ENCODE measurements around the gene SRGAP3.

The SRGAP3 gene

GRCh38 chr3:9113040-9113439, 136.4 kb downstream of the SRGAP3 start:
- Histone ChIP-seq H3K9ac (ENCODE audit: low read depth, low read length) (no peak overlapping the region), H3K4me1 (ENCODE audit: insufficient read depth, low read length) (no peaks in the 10 kb centered on the region), H3K9me3 (ENCODE audit: control insufficient read depth, insufficient read depth, low read length) (no peaks in the 10 kb centered on the region), H3K36me3 (ENCODE audit: insufficient read depth, low read length) (no peaks in the 10 kb centered on the region)

DNA sequence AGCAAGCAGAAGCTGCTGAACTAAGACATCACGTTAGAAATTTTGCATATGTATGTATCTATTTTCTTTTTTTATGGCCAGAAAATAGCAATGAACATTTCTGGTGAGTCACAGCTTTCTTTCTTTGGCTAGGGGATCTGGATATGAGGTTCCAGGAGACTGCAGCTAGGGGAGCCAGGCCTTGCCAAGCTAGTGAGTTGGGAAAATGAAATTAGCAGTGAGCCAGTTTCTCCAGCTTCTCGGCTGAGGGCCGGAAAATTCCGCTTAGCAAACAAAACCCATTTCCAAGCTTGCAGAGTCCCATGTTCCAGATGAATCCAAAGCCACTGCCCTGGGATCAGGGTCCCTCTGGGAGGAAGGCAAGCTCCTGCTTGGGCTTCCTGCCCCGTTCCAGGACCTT, 137.6 kb downstream of the SRGAP3 start:
- H3K9me3 ChIP-seq (ENCODE audit: control insufficient read depth, insufficient read depth, low read length): no peaks in the 10 kb centered on the region
- H3K36me3 ChIP-seq (ENCODE audit: insufficient read depth, low read length): no peaks in the 10 kb centered on the region
- no peaks in the 10 kb centered on the region for H3K4me1 ChIP-seq (ENCODE audit: insufficient read depth, low read length)
- H3K9ac ChIP-seq (ENCODE audit: low read depth, low read length): no peak overlapping the region

DNA sequence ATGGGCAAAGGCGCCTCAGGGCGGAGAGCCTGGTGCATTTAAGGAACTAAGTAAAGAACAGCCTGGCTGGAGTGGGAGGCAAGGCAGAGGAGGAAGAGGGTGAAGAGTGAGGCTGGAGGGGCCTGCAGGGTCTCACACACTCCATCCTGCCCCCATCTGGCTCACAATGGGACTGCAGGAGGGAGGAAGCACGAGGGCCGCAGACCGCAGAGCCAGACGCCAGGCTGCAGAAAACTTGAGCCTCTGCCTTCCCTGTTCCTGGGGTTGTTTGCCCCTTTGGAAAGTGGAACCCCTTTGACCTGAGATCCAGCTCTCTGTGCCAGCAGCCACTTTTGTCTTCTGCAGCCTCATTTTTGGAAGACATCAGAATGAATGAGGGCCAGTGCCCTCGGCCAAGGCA, 138.0 kb downstream of the SRGAP3 start:
- no peaks in the 10 kb centered on the region for H3K36me3 ChIP-seq (ENCODE audit: insufficient read depth, low read length)
- H3K9me3 ChIP-seq (ENCODE audit: control insufficient read depth, insufficient read depth, low read length): no peaks in the 10 kb centered on the region
- no peaks in the 10 kb centered on the region for H3K4me1 ChIP-seq (ENCODE audit: insufficient read depth, low read length)
- H3K9ac ChIP-seq (ENCODE audit: low read depth, low read length): no peak overlapping the region

DNA sequence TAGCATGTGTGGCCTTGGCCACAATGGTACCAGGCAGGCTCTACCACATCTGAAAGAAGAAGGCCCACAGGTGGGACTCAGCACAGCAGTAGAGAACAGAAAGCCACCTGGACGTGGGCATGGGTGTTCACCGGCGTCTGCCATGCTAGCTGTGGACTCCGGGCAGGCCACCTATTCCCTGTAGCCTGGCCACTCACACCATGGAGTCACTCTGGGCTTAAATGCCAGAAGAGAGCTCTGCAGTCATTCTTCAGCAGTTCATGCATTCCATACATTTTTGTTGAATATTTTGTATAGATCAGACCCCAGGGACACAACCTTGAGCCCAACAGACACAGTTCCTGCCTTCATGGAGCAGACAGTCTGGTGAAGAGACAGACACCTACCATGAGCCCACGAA, 138.6 kb downstream of the SRGAP3 start:
- Histone ChIP-seq H3K9ac (ENCODE audit: low read depth, low read length) (no peak overlapping the region), H3K4me1 (ENCODE audit: insufficient read depth, low read length) (peaks cover under 1% of the 10 kb centered on the region; the same call in 1 of the 2 replicates)

DNA sequence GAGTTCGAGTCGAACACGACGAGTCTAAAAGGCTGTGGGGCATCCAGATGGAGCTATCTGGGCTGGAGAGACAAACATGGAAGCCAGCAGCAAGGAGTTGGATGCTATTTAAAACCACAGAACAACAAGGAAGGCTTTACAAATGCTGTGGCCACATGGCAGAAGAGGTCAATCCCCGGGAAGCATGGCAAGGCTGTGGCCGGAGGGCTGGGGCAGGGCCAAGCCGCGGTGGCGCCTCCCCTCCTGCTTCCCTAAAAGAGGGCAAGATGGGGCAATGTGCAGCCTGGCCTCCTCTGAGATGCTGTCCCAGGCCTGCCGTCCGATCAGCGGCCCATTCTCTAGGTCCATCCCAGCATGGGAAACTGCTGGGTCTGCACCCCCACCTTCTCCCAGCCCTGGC, 139.1 kb downstream of the SRGAP3 start:
- Histone ChIP-seq H3K9ac (ENCODE audit: low read depth, low read length) (no peak overlapping the region), H3K9me3 (ENCODE audit: control insufficient read depth, insufficient read depth, low read length) (no peaks in the 10 kb centered on the region), H3K36me3 (ENCODE audit: insufficient read depth, low read length) (no peaks in the 10 kb centered on the region), H3K4me1 (ENCODE audit: insufficient read depth, low read length) (peaks cover 5% of the 10 kb centered on the region)

More for the DNA sequence above, 138.6 kb downstream of the SRGAP3 start:
- Histone ChIP-seq H3K9me3 (ENCODE audit: control insufficient read depth, insufficient read depth, low read length) (no peaks in the 10 kb centered on the region), H3K36me3 (ENCODE audit: insufficient read depth, low read length) (no peaks in the 10 kb centered on the region)

DNA sequence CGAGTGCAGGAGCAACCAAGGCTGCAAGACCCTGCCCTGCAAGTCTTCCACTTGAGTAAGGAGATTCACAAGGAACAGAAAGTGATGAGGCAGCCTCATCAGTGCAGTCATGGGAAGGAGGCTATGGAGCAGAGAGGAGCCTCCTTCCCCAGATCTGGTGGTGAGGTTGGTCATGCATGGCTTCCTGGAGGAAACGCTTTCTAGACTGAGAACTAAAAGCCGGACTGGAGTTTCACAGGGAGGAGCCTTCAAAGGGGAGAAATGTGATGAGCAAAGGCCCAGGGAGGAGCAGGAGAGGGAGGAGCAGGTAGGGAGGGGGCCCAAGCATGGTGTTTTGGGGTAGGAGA, 139.9 kb downstream of the SRGAP3 start:
- H3K36me3 ChIP-seq (ENCODE audit: insufficient read depth, low read length): no peaks in the 10 kb centered on the region
- H3K4me1 ChIP-seq (ENCODE audit: insufficient read depth, low read length): peaks cover 7% of the 10 kb centered on the region

GRCh38 chr3:9108876-9109567, 140.4 kb downstream of the SRGAP3 start:
- no peaks in the 10 kb centered on the region for H3K9me3 ChIP-seq (ENCODE audit: control insufficient read depth, insufficient read depth, low read length)
- peaks cover 7% of the 10 kb centered on the region for H3K4me1 ChIP-seq (ENCODE audit: insufficient read depth, low read length)
- no peak overlapping the region for H3K9ac ChIP-seq (ENCODE audit: low read depth, low read length)
- H3K36me3 ChIP-seq (ENCODE audit: insufficient read depth, low read length): no peaks in the 10 kb centered on the region

More for the DNA sequence above, 139.9 kb downstream of the SRGAP3 start:
- Histone ChIP-seq H3K9ac (ENCODE audit: low read depth, low read length) (no peak overlapping the region), H3K9me3 (ENCODE audit: control insufficient read depth, insufficient read depth, low read length) (no peaks in the 10 kb centered on the region)

DNA sequence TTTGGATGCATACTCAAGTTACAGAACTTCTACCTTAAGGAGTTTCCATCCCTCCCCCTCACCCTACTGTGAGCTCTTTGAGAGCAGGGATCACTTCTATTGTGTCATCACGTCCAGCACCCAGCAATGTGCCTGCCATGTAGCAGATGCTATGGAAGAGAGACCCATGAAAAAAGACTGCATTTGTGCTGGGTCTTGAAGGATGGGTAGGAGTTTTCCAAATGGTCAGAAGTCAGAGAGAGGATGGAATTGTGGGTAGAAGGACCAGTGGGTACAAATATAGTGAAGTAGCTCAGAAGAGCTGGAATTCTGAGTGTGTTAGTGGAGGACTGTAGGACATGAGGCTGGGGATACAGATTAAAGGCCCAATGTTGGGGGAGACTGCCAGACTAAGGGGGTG, 141.7 kb downstream of the SRGAP3 start:
- no peaks in the 10 kb centered on the region for H3K36me3 ChIP-seq (ENCODE audit: insufficient read depth, low read length)
- no peaks in the 10 kb centered on the region for H3K9me3 ChIP-seq (ENCODE audit: control insufficient read depth, insufficient read depth, low read length)
- no peak overlapping the region for H3K9ac ChIP-seq (ENCODE audit: low read depth, low read length)
- H3K4me1 ChIP-seq (ENCODE audit: insufficient read depth, low read length): peaks cover 14% of the 10 kb centered on the region

DNA sequence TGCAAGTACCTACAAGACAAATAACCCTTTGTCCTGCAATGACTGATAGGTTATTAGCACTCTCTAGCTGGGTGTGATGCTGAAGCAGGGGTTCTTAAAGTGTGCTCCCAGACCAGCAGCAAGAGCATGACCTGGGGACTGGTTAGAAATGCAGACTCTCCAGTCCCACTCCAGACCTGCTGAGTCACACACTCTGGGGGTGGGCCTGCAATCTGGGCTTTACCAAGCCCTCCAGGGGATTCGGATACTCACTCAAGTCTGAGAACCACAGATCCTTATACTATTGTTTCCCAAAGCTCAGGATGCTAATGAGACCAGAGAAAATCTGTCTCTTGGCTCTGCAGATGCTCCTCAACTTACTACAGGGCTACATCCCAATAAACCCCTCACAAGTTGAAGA, 144.0 kb downstream of the SRGAP3 start:
- Histone ChIP-seq H3K9me3 (ENCODE audit: control insufficient read depth, insufficient read depth, low read length) (no peaks in the 10 kb centered on the region), H3K36me3 (ENCODE audit: insufficient read depth, low read length) (no peaks in the 10 kb centered on the region), H3K4me1 (ENCODE audit: insufficient read depth, low read length) (peaks cover 27% of the 10 kb centered on the region), H3K9ac (ENCODE audit: low read depth, low read length) (no peak overlapping the region)

DNA sequence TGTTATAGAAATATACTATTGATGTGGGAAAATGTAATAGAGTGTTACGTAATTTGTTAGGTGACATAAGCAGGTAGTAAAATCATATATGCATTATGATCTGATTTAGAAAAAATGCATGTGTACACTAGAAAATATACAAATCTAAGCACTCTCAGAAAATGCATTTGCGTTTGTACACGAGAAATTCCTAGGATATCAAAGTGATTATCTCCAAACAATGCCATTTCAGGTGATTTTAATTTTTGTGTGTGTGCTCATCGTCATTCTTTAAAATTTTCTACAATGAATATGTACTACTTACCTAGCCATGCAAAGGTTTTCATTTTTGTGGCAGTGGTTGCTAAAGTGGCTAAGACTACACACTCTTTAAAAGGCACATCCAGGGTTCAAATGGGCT, 145.3 kb downstream of the SRGAP3 start:
- H3K4me1 ChIP-seq (ENCODE audit: insufficient read depth, low read length): peaks cover 27% of the 10 kb centered on the region

DNA sequence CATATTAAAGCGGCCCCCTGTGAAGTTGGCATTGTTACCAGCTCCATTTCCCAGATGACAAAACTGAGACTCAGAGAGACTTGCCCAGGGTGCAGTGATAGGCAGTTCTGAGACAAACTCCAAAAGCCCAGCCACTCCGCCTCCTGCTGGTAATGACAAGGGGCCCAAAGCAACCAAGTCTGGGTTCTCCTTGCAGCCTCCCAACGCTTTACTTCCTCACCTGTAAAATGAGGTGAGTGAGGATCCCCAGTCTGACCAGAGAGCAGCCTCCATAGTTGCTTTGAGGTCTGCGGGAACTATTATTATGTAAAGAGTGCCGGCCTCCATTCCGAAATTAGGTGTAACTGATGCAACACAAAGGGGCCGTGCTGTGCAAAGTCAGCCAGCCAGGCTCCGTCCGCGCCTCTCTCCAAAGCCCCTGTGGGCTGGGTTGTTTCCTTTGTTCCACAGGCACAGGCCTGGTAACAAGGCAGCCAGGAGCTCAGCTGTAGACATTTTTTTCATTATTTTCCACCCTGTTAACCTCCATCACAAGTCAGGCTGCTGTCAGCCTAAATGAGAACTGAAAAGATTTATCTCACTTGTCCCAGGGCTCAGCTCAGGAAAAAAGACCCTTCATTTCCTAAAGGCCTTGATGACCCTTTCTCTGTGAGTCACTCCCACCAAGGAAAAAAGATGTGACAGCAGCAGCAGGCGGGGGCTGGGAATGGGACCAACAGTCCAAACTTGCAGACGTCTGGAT, 147.0 kb downstream of the SRGAP3 start:
- no peaks in the 10 kb centered on the region for H3K9me3 ChIP-seq (ENCODE audit: control insufficient read depth, insufficient read depth, low read length)
- no peaks in the 10 kb centered on the region for H3K36me3 ChIP-seq (ENCODE audit: insufficient read depth, low read length)
- no peak overlapping the region for H3K9ac ChIP-seq (ENCODE audit: low read depth, low read length)
- peaks cover 27% of the 10 kb centered on the region for H3K4me1 ChIP-seq (ENCODE audit: insufficient read depth, low read length)

More for the DNA sequence above, 145.3 kb downstream of the SRGAP3 start:
- Histone ChIP-seq H3K9me3 (ENCODE audit: control insufficient read depth, insufficient read depth, low read length) (no peaks in the 10 kb centered on the region), H3K9ac (ENCODE audit: low read depth, low read length) (no peak overlapping the region), H3K36me3 (ENCODE audit: insufficient read depth, low read length) (no peaks in the 10 kb centered on the region)

GRCh38 chr3:9101286-9101685, 148.2 kb downstream of the SRGAP3 start:
- Histone ChIP-seq H3K36me3 (ENCODE audit: insufficient read depth, low read length) (no peaks in the 10 kb centered on the region), H3K9me3 (ENCODE audit: control insufficient read depth, insufficient read depth, low read length) (no peaks in the 10 kb centered on the region), H3K9ac (ENCODE audit: low read depth, low read length) (no peak overlapping the region), H3K4me1 (ENCODE audit: insufficient read depth, low read length) (peaks cover 27% of the 10 kb centered on the region)

DNA sequence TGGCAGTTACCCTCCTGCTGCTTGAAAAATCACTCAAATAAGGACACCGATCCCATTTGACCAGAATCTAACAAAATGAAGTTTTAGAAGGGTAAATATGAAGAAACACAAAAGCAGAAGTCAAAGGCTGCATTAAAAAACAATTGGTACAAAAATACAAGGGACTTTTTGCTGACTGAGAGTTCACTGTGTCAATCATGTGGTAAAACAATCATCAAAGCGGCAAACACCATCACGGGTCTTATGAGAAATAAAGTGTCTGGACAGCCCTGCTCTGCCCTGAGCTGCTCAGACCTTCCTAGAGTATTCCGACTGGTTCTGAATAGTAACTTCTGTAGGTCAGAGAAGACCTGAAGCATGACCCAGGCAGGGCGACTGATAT, 148.9 kb downstream of the SRGAP3 start:
- Histone ChIP-seq H3K9ac (ENCODE audit: low read depth, low read length) (no peak overlapping the region), H3K4me1 (ENCODE audit: insufficient read depth, low read length) (peaks cover 24% of the 10 kb centered on the region), H3K36me3 (ENCODE audit: insufficient read depth, low read length) (no peaks in the 10 kb centered on the region), H3K9me3 (ENCODE audit: control insufficient read depth, insufficient read depth, low read length) (no peaks in the 10 kb centered on the region)

DNA sequence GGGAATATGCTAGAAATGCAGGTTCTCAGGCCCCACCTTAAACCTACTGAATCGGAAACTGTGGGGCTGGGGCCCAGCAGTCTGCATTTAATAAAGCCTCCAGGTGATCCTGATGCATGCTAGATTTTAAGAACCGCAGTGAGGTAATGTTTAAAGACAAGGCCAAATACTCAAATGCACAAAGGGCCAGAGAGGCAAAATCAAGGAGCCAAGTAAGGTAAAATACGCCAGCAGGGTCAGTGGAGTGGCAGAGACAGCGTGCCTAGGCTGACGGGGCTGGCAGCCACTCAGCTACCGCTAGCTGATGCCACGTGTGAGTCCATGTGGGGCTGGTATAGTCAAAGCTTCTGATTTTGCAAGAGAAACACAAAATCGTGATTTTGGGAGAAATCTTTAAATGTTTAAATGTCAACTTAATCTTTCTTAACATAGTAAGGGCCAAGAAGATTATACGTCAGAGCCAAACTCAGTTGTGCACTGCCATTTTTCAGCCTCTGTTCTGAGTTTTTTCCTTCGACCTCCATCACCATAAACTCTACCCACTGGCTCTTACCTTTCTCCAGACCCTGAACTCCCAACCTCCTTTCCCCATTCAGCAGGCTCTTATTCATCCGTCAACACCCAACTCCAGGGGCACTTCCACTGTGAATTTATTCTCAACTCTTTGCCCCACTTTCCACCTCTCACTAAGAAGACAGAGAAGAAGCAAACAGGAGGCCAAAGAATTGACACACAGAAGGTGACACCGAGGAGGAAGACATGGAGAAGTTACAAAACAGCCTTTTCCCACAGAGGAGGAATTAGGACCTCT, 149.5 kb downstream of the SRGAP3 start:
- H3K9ac ChIP-seq (ENCODE audit: low read depth, low read length): no peak overlapping the region
- no peaks in the 10 kb centered on the region for H3K9me3 ChIP-seq (ENCODE audit: control insufficient read depth, insufficient read depth, low read length)
- H3K4me1 ChIP-seq (ENCODE audit: insufficient read depth, low read length): peaks cover 19% of the 10 kb centered on the region
- no peaks in the 10 kb centered on the region for H3K36me3 ChIP-seq (ENCODE audit: insufficient read depth, low read length)

Measured in ES-I3 (cell line).